Aorta (tissue), 5 donors: ENCODE results near the gene NUAK1. TPM values are rescaled to one million over a fixed set of nuclear protein-coding genes. Genes with fewer than 3 reads are reported as not detected.

Experiments used
- ATAC-seq: fragments of 200-7000 bp; cut with Tn5 transposase; one replicate; pipeline ENCODE4 v1.9.1; 2022; ENCODE audit warnings: moderate library complexity; ENCODE audit not compliant: low FRiP score
- DNase-seq, 2 donors: peaks; one replicate each; pipeline ENCODE4 v3.0.0-alpha.2; 2020
- H3K27ac ChIP-seq, 2 donors: one replicate each; pipeline ENCODE4 v1.5.1; 2013; ENCODE audit warnings: low read length in 2 of 2, mild to moderate bottlenecking in 2 of 2, moderate library complexity in 2 of 2, control low read depth in 1 of 2, inconsistent platforms in 1 of 2, low read depth in 1 of 2
- H3K27me3 ChIP-seq, 2 donors: one replicate each; pipeline ENCODE4 v1.6.1; 2013; ENCODE audit warnings: control low read depth in 1 of 2, low read length in 1 of 2, mild to moderate bottlenecking in 1 of 2, moderate library complexity in 1 of 2; ENCODE audit not compliant: insufficient read depth in 2 of 2, control insufficient read depth in 1 of 2
- H3K36me3 ChIP-seq, 2 donors: one replicate each; pipeline ENCODE4 v1.6.1; 2013; ENCODE audit warnings: control low read depth in 1 of 2, low read length in 1 of 2, mild to moderate bottlenecking in 1 of 2; ENCODE audit not compliant: insufficient read depth in 2 of 2, control insufficient read depth in 1 of 2
- H3K4me1 ChIP-seq, 2 donors: one replicate each; pipeline ENCODE4 v1.6.1; 2013; ENCODE audit warnings: low read length in 2 of 2, control low read depth in 1 of 2, mild to moderate bottlenecking in 1 of 2, moderate library complexity in 1 of 2; ENCODE audit not compliant: insufficient read depth in 2 of 2, control insufficient read depth in 1 of 2
- H3K4me3 ChIP-seq, 2 donors: one replicate each; pipeline ENCODE4 v1.5.1; 2013; ENCODE audit warnings: low read length in 2 of 2, control low read depth in 1 of 2, mild to moderate bottlenecking in 1 of 2
- H3K9me3 ChIP-seq: one replicate; pipeline ENCODE4 v1.6.1; 2013; ENCODE audit warnings: mild to moderate bottlenecking, low read length; ENCODE audit not compliant: control insufficient read depth
- WGBS, 2 donors: extraction: QIAGEN DNeasy Blood & Tissue Kit; methylation state at CpG; one replicate each; pipeline ENCODE4 v1.1.7; 2013; 5-methylcytosine and 5-hydroxymethylcytosine counted together
- intact Hi-C, 2 donors: fragments of 100-400 bp; cut with DNase I; formaldehyde crosslinking; loops; one replicate each; pipeline versions ENCODE4 v1.14.2 to v1.15.0; 2022
- polyA plus RNA-seq, 2 donors: library from polyadenylated mRNA; stranded (reverse); fragments of 200-250 nt; gene quantifications; one replicate each; pipeline ENCODE4 v1.2.3, GENCODE V29; 2013
- total RNA-seq, 2 donors: library from RNA; stranded (reverse); fragmentation: NEBNext Ultra II Directional; extraction: Animal tissue kit (Norgen Biotek cat#: 25700); gene quantifications; one replicate each; pipeline ENCODE4 v1.2.1, GENCODE V29; 2021
- donor health status: healthy with polysubstance abuse.
- donor health status: Bipolar disorder and iron deficiency.
- donor health status: DM: no; HTN: no; CAD: no.
- donor health status: DM: no; HTN: no; CAD: no.
- donor health status: DM: yes; HTN: yes; CAD: no.

The NUAK1 gene
- total and polyA plus RNA-seq, 4 donors = 5.3 to 37.7 (median 18.5) TPM

- Histone ChIP-seq H3K4me1 (peaks cover 3 to 7% of the 10 kb centered on the region in 2 donors), H3K27me3 (no peaks in the 10 kb centered on the region), H3K36me3 (no peaks in the 10 kb centered on the region), H3K4me3 (no peak overlapping the region), H3K9me3 (no peaks in the 10 kb centered on the region), H3K27ac (no peak overlapping the region)
- intact Hi-C loops = no loop called here
- no peak for DNase-seq
- 38 to 49% methylated on average over 5 of the region's 5 CpGs for WGBS, 2 donors
- ATAC-seq = no peak
Measured at GRCh38 chr12:106101803-106102202, 37.0 kb downstream of the NUAK1 start.

- ATAC-seq = no peak
- WGBS, 2 donors = 88% methylated on average over 6 of the region's 6 CpGs
- Histone ChIP-seq H3K9me3 (no peaks in the 10 kb centered on the region), H3K27me3 (no peaks in the 10 kb centered on the region), H3K4me1 (peaks cover 0 to 5% of the 10 kb centered on the region in 2 donors), H3K27ac (no peak overlapping the region), H3K36me3 (no peaks in the 10 kb centered on the region), H3K4me3 (no peak overlapping the region)
- DNase-seq = no peak
- intact Hi-C loops = no loop called here
Measured at GRCh38 chr12:106098691-106099200, 40.0 kb downstream of the NUAK1 start.

- H3K9me3 ChIP-seq = no peaks in the 10 kb centered on the region
- peak overlapping the region in 1 of 2 donors; percentile 13 for H3K27ac ChIP-seq
- H3K4me1 ChIP-seq = peaks cover 0 to 8% of the 10 kb centered on the region in 2 donors
- H3K4me3 ChIP-seq = no peak overlapping the region
- H3K27me3 ChIP-seq = no peaks in the 10 kb centered on the region
- ATAC-seq (no peak), DNase-seq (no peak)
- H3K36me3 ChIP-seq = no peaks in the 10 kb centered on the region
- WGBS, 2 donors = 66 to 67% methylated on average over 2 of the region's 2 CpGs
- intact Hi-C loops = no loop called here
Measured at GRCh38 chr12:106097011-106097410, 41.7 kb downstream of the NUAK1 start.

GRCh38 chr12:106096376-106096775, 42.4 kb downstream of the NUAK1 start:
- Histone ChIP-seq H3K27me3 (no peaks in the 10 kb centered on the region), H3K36me3 (no peaks in the 10 kb centered on the region), H3K4me3 (no peak overlapping the region), H3K27ac (peak overlapping the region in 1 of 2 donors; percentile 69), H3K4me1 (peaks cover 2 to 8% of the 10 kb centered on the region in 2 donors), H3K9me3 (no peaks in the 10 kb centered on the region)
- intact Hi-C loops = no loop called here
- ATAC-seq = peak; percentile 74
- 9 to 14% methylated on average over 12 of the region's 12 CpGs for WGBS, 2 donors
- no peak for DNase-seq

GRCh38 chr12:106094304-106094703, 44.5 kb downstream of the NUAK1 start:
- intact Hi-C loops = loop anchor here (5.0 kb wide), 2 partner anchors 43 to 147 kb away; partner anchors contain the start of gene NUAK1 (in 2 of the 2)
- H3K4me3 ChIP-seq = no peak overlapping the region
- H3K27ac ChIP-seq = peak overlapping the region; percentile 10 to 61
- DNase-seq = no peak
- WGBS, 2 donors = 21 to 34% methylated on average over 5 of the region's 5 CpGs
- H3K36me3 ChIP-seq = no peaks in the 10 kb centered on the region
- no peak for ATAC-seq
- no peaks in the 10 kb centered on the region for H3K27me3 ChIP-seq
- no peaks in the 10 kb centered on the region for H3K9me3 ChIP-seq
- peaks cover 2 to 14% of the 10 kb centered on the region in 2 donors for H3K4me1 ChIP-seq

- DNase-seq (no peak), ATAC-seq (no peak)
- intact Hi-C loops = loop anchor here (5.0 kb wide), 2 partner anchors 44 to 146 kb away; partner anchors contain the start of gene NUAK1 (in 2 of the 2)
- Histone ChIP-seq H3K4me1 (peaks cover 2 to 17% of the 10 kb centered on the region in 2 donors), H3K27ac (peak overlapping the region in 1 of 2 donors; percentile 37), H3K4me3 (no peak overlapping the region), H3K27me3 (no peaks in the 10 kb centered on the region), H3K36me3 (no peaks in the 10 kb centered on the region), H3K9me3 (no peaks in the 10 kb centered on the region)
- WGBS, 2 donors = 80 to 85% methylated on average over 6 of the region's 6 CpGs
Measured at GRCh38 chr12:106093246-106093645, 45.5 kb downstream of the NUAK1 start.

- H3K27ac ChIP-seq = peak overlapping the region; percentile 11 to 98
- 66 to 72% methylated on average over 6 of the region's 6 CpGs for WGBS, 2 donors
- intact Hi-C loops = loop anchor here (5.0 kb wide), 2 partner anchors 46 to 144 kb away; partner anchors contain the start of gene NUAK1 (in 2 of the 2)
- no peak for ATAC-seq
- H3K4me3 ChIP-seq = no peak overlapping the region
- no peaks in the 10 kb centered on the region for H3K9me3 ChIP-seq
- H3K36me3 ChIP-seq = no peaks in the 10 kb centered on the region
- H3K4me1 ChIP-seq = peaks cover 2 to 13% of the 10 kb centered on the region in 2 donors
- no peak for DNase-seq
- no peaks in the 10 kb centered on the region for H3K27me3 ChIP-seq
Measured at GRCh38 chr12:106091446-106091820, 47.3 kb downstream of the NUAK1 start.

- WGBS, 2 donors = 7 to 11% methylated on average over 10 of the region's 10 CpGs
- no peaks in the 10 kb centered on the region for H3K9me3 ChIP-seq
- peak; percentile 85 to 86 for DNase-seq
- H3K27me3 ChIP-seq = no peaks in the 10 kb centered on the region
- intact Hi-C loops = loop anchor here (5.0 kb wide), 2 partner anchors 46 to 144 kb away; partner anchors contain the start of gene NUAK1 (in 2 of the 2)
- H3K27ac ChIP-seq = peak overlapping the region; percentile 79 to 99
- H3K4me1 ChIP-seq = peaks cover 2 to 13% of the 10 kb centered on the region in 2 donors
- peak; percentile 87 for ATAC-seq
- no peak overlapping the region for H3K4me3 ChIP-seq
- no peaks in the 10 kb centered on the region for H3K36me3 ChIP-seq
Measured at GRCh38 chr12:106090591-106091445, 47.9 kb downstream of the NUAK1 start.
